HAP-1 (cell line): ENCODE results near the gene IGLL1.
A peak's percentile ranks its signal among the peaks of the same experiment; 100 is the strongest.
"Not testable (repeated sequence)": the region's sequence is repeated elsewhere in the genome, so short reads cannot be mapped to it uniquely, and the experiment has no call there.

Experiments used
- DNase-seq, 2 experiments: peaks; one replicate each; pipeline ENCODE4 v3.0.0-alpha.2; 2016 to 2020; ENCODE audit warnings: low spot score in 2 of 2
- H3K27me3 ChIP-seq: fragments of 250-450 bp; sonication (Bioruptor Pico); 2 replicates; pipeline ENCODE4 v1.5.1; 2020; ENCODE audit warnings: low read depth, mild to moderate bottlenecking, moderate library complexity
- H3K36me3 ChIP-seq: fragments of 250-450 bp; sonication (Bioruptor Pico); replicated peaks from 2 replicates; pipeline ENCODE4 v1.5.1; 2020; ENCODE audit warnings: mild to moderate bottlenecking
- H3K4me1 ChIP-seq: fragments of 250-450 bp; sonication (Bioruptor Pico); 2 replicates; pipeline ENCODE4 v1.5.1; 2020; ENCODE audit warnings: mild to moderate bottlenecking
- H3K4me3 ChIP-seq: fragments of 250-450 bp; sonication (Bioruptor Pico); 2 replicates; pipeline ENCODE4 v1.5.1; 2020; ENCODE audit warnings: mild to moderate bottlenecking, moderate library complexity
- H3K9me3 ChIP-seq: fragments of 250-450 bp; sonication (Bioruptor Pico); 2 replicates; pipeline ENCODE4 v1.5.1; 2020; ENCODE audit warnings: mild to moderate bottlenecking, moderate library complexity
- in situ Hi-C: fragments of 300-500 bp; cut with MboI; formaldehyde crosslinking; loops from 3 replicates; pipeline ENCODE4 v1.14.3; 2020; ENCODE audit warnings: low sequenced_read_pairs, inconsistent platforms, mixed read lengths

IGLL1 gene

GRCh38 chr22:23576681-23577080 is 3.4 kb downstream of the IGLL1 start:
- H3K4me1 ChIP-seq = no peaks in the 10 kb centered on the region
- no peaks in the 10 kb centered on the region for H3K9me3 ChIP-seq
- no peak overlapping the region for H3K4me3 ChIP-seq
- in situ Hi-C loops = no loop called here
- H3K36me3 ChIP-seq = no peaks in the 10 kb centered on the region
- no peak for DNase-seq
- H3K27me3 ChIP-seq = no peaks in the 10 kb centered on the region

DNA sequence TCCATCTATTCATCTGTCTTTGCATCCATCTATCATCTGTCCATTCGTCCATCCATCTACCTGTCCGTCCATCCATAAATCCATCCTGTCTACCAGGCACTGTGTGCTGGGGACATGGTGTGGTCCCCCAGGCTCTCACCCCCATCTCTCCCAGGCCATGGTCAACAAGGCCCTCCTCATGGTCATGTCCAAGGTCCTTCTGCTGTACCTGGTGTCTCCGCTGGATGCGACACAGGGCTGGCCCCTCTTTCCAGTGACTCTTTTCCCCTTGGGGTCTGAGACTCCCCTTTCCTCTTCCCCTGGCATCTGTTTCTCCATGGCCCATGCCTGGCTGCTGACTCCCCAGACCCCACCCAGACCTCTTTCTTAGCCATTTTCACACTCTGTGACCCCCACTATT is 4.5 kb downstream of the IGLL1 start:
- in situ Hi-C loops = no loop called here
- no peak overlapping the region for H3K4me3 ChIP-seq
- no peak for DNase-seq
- no peaks in the 10 kb centered on the region for H3K9me3 ChIP-seq
- no peaks in the 10 kb centered on the region for H3K4me1 ChIP-seq
- H3K36me3 ChIP-seq = no peaks in the 10 kb centered on the region
- H3K27me3 ChIP-seq = no peaks in the 10 kb centered on the region

GRCh38 chr22:23574877-23575276 is 5.2 kb downstream of the IGLL1 start:
- in situ Hi-C loops = no loop called here
- no peak for DNase-seq
- Histone ChIP-seq H3K4me1 (no peaks in the 10 kb centered on the region), H3K36me3 (no peaks in the 10 kb centered on the region), H3K27me3 (no peaks in the 10 kb centered on the region), H3K4me3 (no peak overlapping the region), H3K9me3 (no peaks in the 10 kb centered on the region)

GRCh38 chr22:23574371-23574811 is 5.7 kb downstream of the IGLL1 start:
- Histone ChIP-seq H3K9me3 (no peaks in the 10 kb centered on the region), H3K4me3 (no peak overlapping the region), H3K36me3 (no peaks in the 10 kb centered on the region), H3K4me1 (no peaks in the 10 kb centered on the region), H3K27me3 (no peaks in the 10 kb centered on the region)
- in situ Hi-C loops = no loop called here
- no peak for DNase-seq

DNA sequence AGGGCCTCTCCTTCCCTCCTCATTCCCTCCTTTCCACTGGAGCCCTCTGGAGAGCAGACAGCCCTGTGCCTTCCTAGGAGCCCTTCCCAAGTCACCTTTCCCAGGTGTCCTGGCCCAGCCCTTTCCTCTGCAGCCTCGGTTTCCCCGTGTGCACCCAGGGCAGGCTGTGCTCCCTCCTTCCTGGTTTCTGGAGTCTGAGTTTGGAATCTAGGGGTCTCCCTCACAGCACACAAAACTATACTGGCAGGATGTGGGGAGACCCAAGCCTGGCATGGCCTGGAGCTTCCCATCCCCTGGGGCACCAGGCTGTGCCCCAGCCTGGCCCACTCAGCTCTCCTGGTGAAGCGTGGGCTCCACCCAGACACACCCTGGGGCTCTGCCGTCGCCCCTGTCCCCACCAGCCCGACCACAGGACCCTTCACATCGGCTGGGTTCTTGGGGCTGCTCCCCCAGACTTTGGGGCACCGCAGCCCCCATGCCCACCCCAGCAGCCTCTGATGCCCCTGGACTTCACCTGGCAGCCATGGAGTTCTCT is 6.3 kb downstream of the IGLL1 start:
- in situ Hi-C loops, H3K27me3 ChIP-seq, DNase-seq, H3K9me3 ChIP-seq, H3K36me3 ChIP-seq, H3K4me3 ChIP-seq, H3K4me1 ChIP-seq: not testable (repeated sequence)

DNA sequence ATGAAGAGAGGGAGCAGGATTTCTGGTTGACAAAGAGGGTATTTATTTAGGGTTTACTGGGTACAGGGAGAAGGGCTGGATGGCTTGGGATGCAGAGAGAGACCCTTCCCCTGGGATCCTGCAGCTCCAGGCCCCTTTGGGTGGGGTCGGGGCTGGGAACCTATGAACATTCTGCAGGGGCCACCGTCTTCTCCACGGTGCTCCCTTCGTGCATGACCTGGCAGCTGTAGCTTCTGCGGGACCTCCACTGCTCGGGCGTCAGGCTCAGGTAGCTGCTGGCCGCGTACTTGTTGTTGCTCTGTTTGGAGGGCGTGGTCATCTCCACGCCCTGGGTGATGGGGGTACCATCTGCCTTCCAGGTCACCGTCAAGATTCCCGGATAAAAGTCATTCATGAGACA is 7.0 kb downstream of the IGLL1 start:
- DNase-seq, in situ Hi-C loops, H3K36me3 ChIP-seq: not testable (repeated sequence)

DNA sequence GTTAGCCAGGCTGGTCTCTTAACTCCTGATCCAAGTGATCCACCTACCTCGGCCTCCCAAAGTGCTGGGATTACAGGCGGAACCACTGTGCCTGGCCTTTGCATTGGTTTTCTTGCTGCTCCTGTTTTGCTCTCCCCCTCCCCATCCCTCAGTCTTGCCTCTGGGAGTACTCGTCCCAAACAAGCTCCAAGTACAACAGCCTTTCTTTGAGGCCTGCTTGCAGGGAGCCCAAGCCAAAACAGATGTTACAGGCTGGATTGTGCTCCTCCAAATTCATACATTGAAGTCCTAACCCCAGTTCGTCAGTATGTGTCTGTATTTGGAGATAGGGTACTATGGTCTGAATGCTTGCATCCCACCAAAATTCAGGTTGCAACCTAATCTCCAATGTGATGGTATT is 8.6 kb downstream of the IGLL1 start:
- no peak for DNase-seq
- no peaks in the 10 kb centered on the region for H3K36me3 ChIP-seq
- H3K4me1 ChIP-seq = no peaks in the 10 kb centered on the region
- no peak overlapping the region for H3K4me3 ChIP-seq
- no peaks in the 10 kb centered on the region for H3K9me3 ChIP-seq
- in situ Hi-C loops = no loop called here
- H3K27me3 ChIP-seq = no peaks in the 10 kb centered on the region

More for the DNA sequence above, 7.0 kb downstream of the IGLL1 start:
- not testable (repeated sequence) for H3K27me3 ChIP-seq, H3K4me1 ChIP-seq, H3K4me3 ChIP-seq, H3K9me3 ChIP-seq

GRCh38 chr22:23570681-23571080 is 9.4 kb downstream of the IGLL1 start:
- no peak for DNase-seq
- H3K36me3 ChIP-seq = no peaks in the 10 kb centered on the region
- in situ Hi-C loops = no loop called here

DNA sequence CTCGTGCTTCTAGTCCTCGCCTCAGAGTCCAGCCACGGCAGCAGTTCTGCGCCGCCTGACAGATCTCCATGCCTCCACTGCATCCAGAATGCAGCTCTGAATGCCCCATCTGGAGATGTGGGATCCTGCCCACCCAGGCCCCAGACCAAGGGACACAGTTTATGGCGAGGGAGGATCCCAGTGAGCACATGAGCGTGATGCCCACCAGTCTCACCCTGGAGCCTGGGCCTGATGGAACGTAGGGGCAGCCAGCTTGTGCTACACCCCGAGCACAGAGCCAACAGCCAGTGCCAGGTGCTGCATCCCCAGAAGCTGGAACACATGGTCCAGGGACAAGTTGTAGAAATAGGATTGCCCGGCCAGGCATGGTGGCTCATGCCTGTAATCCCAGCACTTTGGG is 10.4 kb downstream of the IGLL1 start:
- H3K9me3 ChIP-seq = no peaks in the 10 kb centered on the region
- DNase-seq = no peak
- no peaks in the 10 kb centered on the region for H3K36me3 ChIP-seq
- H3K4me1 ChIP-seq = no peaks in the 10 kb centered on the region; the same call in 1 of the 2 replicates
- in situ Hi-C loops = no loop called here
- H3K4me3 ChIP-seq = no peak overlapping the region
- H3K27me3 ChIP-seq = no peaks in the 10 kb centered on the region

More at GRCh38 chr22:23570681-23571080, 9.4 kb downstream of the IGLL1 start:
- H3K9me3 ChIP-seq = no peaks in the 10 kb centered on the region
- no peak overlapping the region for H3K4me3 ChIP-seq
- H3K4me1 ChIP-seq = no peaks in the 10 kb centered on the region; the same call in 1 of the 2 replicates
- H3K27me3 ChIP-seq = no peaks in the 10 kb centered on the region

DNA sequence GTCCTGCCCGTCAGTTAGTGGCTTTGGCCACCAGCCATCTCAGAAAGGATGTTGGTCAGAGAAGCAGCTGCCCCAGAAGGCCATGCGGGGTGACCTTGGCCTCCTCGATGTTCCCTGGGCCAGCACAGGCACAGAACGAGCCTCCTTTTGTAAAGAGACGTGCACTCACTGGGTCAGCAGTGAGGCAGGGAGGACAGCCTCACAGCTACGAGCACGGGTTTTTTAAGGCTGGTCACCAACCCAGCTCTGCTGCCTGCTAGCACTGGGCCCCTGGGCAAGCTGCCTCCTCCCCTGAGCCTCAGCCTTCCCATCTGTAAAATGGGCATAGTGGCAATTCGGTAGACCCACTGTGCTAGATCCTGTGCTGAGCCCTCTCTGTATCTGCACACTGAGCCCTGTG is 10.8 kb downstream of the IGLL1 start:
- H3K4me1 ChIP-seq = no peaks in the 10 kb centered on the region; the same call in 1 of the 2 replicates
- in situ Hi-C loops = no loop called here
- no peaks in the 10 kb centered on the region for H3K36me3 ChIP-seq
- H3K27me3 ChIP-seq = no peaks in the 10 kb centered on the region
- H3K9me3 ChIP-seq = no peaks in the 10 kb centered on the region
- DNase-seq = no peak
- H3K4me3 ChIP-seq = no peak overlapping the region

DNA sequence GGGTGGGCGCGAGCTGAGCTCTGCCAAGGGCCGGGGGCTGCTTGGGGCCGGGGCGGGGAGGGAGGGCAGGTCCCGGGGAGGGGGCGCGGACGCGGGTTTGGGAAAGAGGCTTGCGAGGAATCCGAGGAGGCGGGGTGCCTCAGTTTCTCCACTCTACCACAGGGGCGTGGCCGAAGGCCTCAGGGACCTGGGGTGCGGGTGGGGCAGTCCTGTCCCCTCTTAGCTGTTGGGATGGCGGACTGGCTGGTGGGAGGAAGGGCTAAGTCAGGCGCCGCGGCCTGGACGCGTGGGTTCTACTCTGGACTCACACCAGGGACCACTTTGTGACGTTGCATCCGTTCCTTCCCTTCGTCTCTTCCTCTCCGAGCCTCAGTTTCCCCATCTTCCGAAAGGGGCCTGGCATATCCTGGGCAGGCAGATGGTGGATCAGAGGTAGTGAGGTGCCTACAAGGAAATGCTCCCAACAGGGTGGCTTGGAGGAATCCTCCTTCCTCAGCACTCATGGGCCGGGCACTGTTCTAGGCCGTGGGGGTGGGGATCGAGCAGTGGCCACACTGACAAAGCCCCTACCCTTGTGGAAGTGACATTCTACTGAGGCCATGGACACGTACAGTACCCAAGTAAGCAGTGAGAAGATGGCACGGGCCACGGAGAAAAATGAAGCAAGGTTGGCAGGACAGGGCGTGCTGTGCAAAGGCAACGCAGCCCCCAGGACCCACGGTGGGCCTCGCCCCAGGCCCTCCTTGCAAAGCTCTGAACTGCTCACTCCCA is 13.2 kb downstream of the IGLL1 start:
- Histone ChIP-seq H3K36me3 (no peaks in the 10 kb centered on the region), H3K9me3 (no peaks in the 10 kb centered on the region), H3K27me3 (no peaks in the 10 kb centered on the region), H3K4me3 (peak overlapping the region; percentile 38), H3K4me1 (no peaks in the 10 kb centered on the region; the same call in 1 of the 2 replicates)
- DNase-seq = no peak
- in situ Hi-C loops = no loop called here

- in situ Hi-C loops = no loop called here
- peak overlapping the region; percentile 38 for H3K4me3 ChIP-seq
- DNase-seq = peak; percentile 13 to 69
Measured at GRCh38 chr22:23565915-23566704, 14.0 kb downstream of the IGLL1 start.

GRCh38 chr22:23565305-23565914 is 14.7 kb downstream of the IGLL1 start:
- in situ Hi-C loops = no loop called here
- Histone ChIP-seq H3K4me1 (no peaks in the 10 kb centered on the region; the same call in 1 of the 2 replicates), H3K4me3 (peak overlapping the region; percentile 38), H3K9me3 (no peaks in the 10 kb centered on the region), H3K27me3 (no peaks in the 10 kb centered on the region), H3K36me3 (no peaks in the 10 kb centered on the region)
- peak; percentile 6 to 62 for DNase-seq

More at GRCh38 chr22:23565915-23566704, 14.0 kb downstream of the IGLL1 start:
- no peaks in the 10 kb centered on the region for H3K36me3 ChIP-seq
- H3K27me3 ChIP-seq = no peaks in the 10 kb centered on the region
- no peaks in the 10 kb centered on the region; the same call in 1 of the 2 replicates for H3K4me1 ChIP-seq
- no peaks in the 10 kb centered on the region for H3K9me3 ChIP-seq
